Keratinocyte (primary cell): ENCODE data around the gene ACTN1. TPM values are rescaled to one million over a fixed set of nuclear protein-coding genes. Genes with fewer than 3 reads are reported as not detected.

Source experiments
- DNase-seq: peaks from one replicate; pipeline ENCODE4 v3.0.0-alpha.2; 2011; ENCODE audit warnings: low read depth, missing footprints, low spot score
- FAIRE-seq: peaks from 2 replicates; lab custom pipeline; 2011; peaks lifted over from hg19 to GRCh38; lab: Jason Lieb, UNC
- H2AFZ ChIP-seq: 2 replicates; pipeline ENCODE4 v1.6.0; 2012; ENCODE audit warnings: low read length, control low read depth, inconsistent platforms; ENCODE audit not compliant: control insufficient read depth
- H3K27ac ChIP-seq: 2 replicates; pipeline ENCODE4 v1.5.1; 2011; ENCODE audit warnings: low read length; ENCODE audit not compliant: control insufficient read depth, insufficient read depth
- H3K27me3 ChIP-seq: 3 replicates; pipeline ENCODE4 v1.6.0; 2011; ENCODE audit warnings: low read length; ENCODE audit not compliant: control insufficient read depth, insufficient read depth; ENCODE audit errors: extremely low read depth
- H3K36me3 ChIP-seq, 2 experiments: 2 replicates in 1 of 2; 3 replicates in 1 of 2; pipeline ENCODE4 v1.5.1; 2011; ENCODE audit warnings: low read length in 2 of 2, mild to moderate bottlenecking in 1 of 2; ENCODE audit not compliant: control insufficient read depth in 2 of 2, insufficient read depth in 2 of 2; ENCODE audit errors: extremely low read depth in 1 of 2
- H3K4me1 ChIP-seq: 3 replicates; pipeline ENCODE4 v1.5.1; 2011; ENCODE audit warnings: low read length; ENCODE audit not compliant: control insufficient read depth, insufficient read depth; ENCODE audit errors: extremely low read depth
- H3K4me2 ChIP-seq: 3 replicates; pipeline ENCODE4 v1.6.0; 2011; ENCODE audit warnings: low read depth, low read length; ENCODE audit not compliant: control insufficient read depth, insufficient read depth; ENCODE audit errors: extremely low read depth
- H3K4me3 ChIP-seq, 3 experiments: fragments of 200-600 bp in 1 of 3; sonication (generic) in 1 of 3; 2 replicates in 2 of 3; 3 replicates in 1 of 3; pipeline ENCODE4 v1.5.1; 2011 to 2016; ENCODE audit warnings: low read length in 3 of 3, mild to moderate bottlenecking in 3 of 3, control low read depth in 2 of 3, inconsistent platforms in 1 of 3, low read depth in 1 of 3, mixed read lengths in 1 of 3, mixed run types in 1 of 3, moderate library complexity in 1 of 3; ENCODE audit not compliant: control insufficient read depth in 2 of 3, insufficient read depth in 2 of 3; ENCODE audit errors: extremely low read depth in 1 of 3
- H3K79me2 ChIP-seq: 2 replicates; pipeline ENCODE4 v1.6.0; 2012; ENCODE audit warnings: low read length; ENCODE audit not compliant: control insufficient read depth, insufficient read depth
- H3K9ac ChIP-seq: 3 replicates; pipeline ENCODE4 v1.6.0; 2011; ENCODE audit warnings: low read length; ENCODE audit not compliant: control insufficient read depth, insufficient read depth; ENCODE audit errors: extremely low read depth
- H3K9me1 ChIP-seq: 3 replicates; pipeline ENCODE4 v1.6.0; 2011; ENCODE audit warnings: low read length; ENCODE audit not compliant: control insufficient read depth, insufficient read depth; ENCODE audit errors: extremely low read depth
- H3K9me3 ChIP-seq: 2 replicates; pipeline ENCODE4 v1.5.1; 2012; ENCODE audit warnings: low read depth, low read length; ENCODE audit not compliant: control insufficient read depth
- H4K20me1 ChIP-seq: 3 replicates; pipeline ENCODE4 v1.6.0; 2011; ENCODE audit warnings: low read length; ENCODE audit not compliant: control insufficient read depth, insufficient read depth; ENCODE audit errors: extremely low read depth
- CTCF ChIP-seq, 3 experiments: IDR thresholded peaks in 1 of 3; conservative IDR thresholded peaks in 1 of 3; optimal IDR thresholded peaks in 1 of 3; 2 replicates in 2 of 3; 3 replicates in 1 of 3; pipeline versions ENCODE3 to v1.5.1; 2011; ENCODE audit warnings: low read length in 3 of 3, mild to moderate bottlenecking in 3 of 3, moderate library complexity in 2 of 3, control low read depth in 1 of 3, inconsistent platforms in 1 of 3; ENCODE audit not compliant: insufficient read depth in 2 of 3; ENCODE audit errors: extremely low read depth in 1 of 3
- EZH2 ChIP-seq: IDR thresholded peaks from one replicate; pipeline ENCODE4 v1.6.1; 2012; ENCODE audit warnings: inconsistent platforms, mild to moderate bottlenecking, low read length, moderate library complexity
- dilution Hi-C: fragments of 300-500 bp; cut with MboI; formaldehyde crosslinking; loops from one replicate; pipeline ENCODE4 v1.7.0; 2020; ENCODE audit warnings: low sequenced_read_pairs; ENCODE audit not compliant: extremely low pct_ligation_motif_present
- polyA plus RNA-seq, 5 experiments: library from polyadenylated mRNA; depleted of rRNA in 3 of 5; stranded (reverse) in 3 of 5; stranded (forward) in 1 of 5; unstranded in 1 of 5; fragments of >200 nt; gene quantifications; 1 replicate in 1 of 5; 2 replicates in 3 of 5; 3 replicates in 1 of 5; pipeline versions ENCODE4 v1.2.1 to v1.2.3, GENCODE V29; 2011 to 2012; ENCODE audit warnings: missing spikeins in 2 of 5, low read depth in 1 of 5, low replicate concordance in 1 of 5

Gene ACTN1
- polyA plus RNA-seq, 1 donor (not counting 4 experiments of a cell fraction or from before 2014, with no cell fraction given): 558 TPM

GRCh38 chr14:68940614-68941185 is 38.4 kb downstream of the ACTN1 start:
- no peak for DNase-seq
- no peak for TF ChIP-seq CTCF (optimal IDR thresholded peaks at IDR 0.05 in 1 of 3, IDR thresholded peaks at IDR 0.05 in 1 of 3, conservative IDR thresholded peaks at IDR 0.05 in 1 of 3; ENCODE audit: extremely low read depth in 1 of 3, insufficient read depth in 2 of 3, low read length in 3 of 3)
- TF ChIP-seq EZH2: no peak
- no peak overlapping the region for H2AFZ ChIP-seq
- H3K27ac ChIP-seq: peak overlapping the region; percentile 25
- peaks cover 36% of the 10 kb centered on the region for H4K20me1 ChIP-seq
- H3K27me3 ChIP-seq: no peaks in the 10 kb centered on the region
- peak overlapping the region in 1 of 3 experiments; percentile 8 for H3K4me3 ChIP-seq
- no peak for FAIRE-seq
- H3K9ac ChIP-seq: peak overlapping the region; percentile 3
- H3K4me2 ChIP-seq: peak overlapping the region; percentile 44
- H3K9me1 ChIP-seq: peaks cover 24% of the 10 kb centered on the region
- dilution Hi-C loops: no loop called here
- peaks cover 99% of the 10 kb centered on the region for H3K4me1 ChIP-seq
- H3K79me2 ChIP-seq: peaks cover 98% of the 10 kb centered on the region
- H3K36me3 ChIP-seq: peaks cover 13 to 59% of the 10 kb centered on the region in 2 experiments
- no peaks in the 10 kb centered on the region for H3K9me3 ChIP-seq

GRCh38 chr14:68939893-68940613 is 39.0 kb downstream of the ACTN1 start:
- no peak for TF ChIP-seq CTCF (optimal IDR thresholded peaks at IDR 0.05 in 1 of 3, IDR thresholded peaks at IDR 0.05 in 1 of 3, conservative IDR thresholded peaks at IDR 0.05 in 1 of 3; ENCODE audit: extremely low read depth in 1 of 3, insufficient read depth in 2 of 3, low read length in 3 of 3)
- no peak for TF ChIP-seq EZH2
- H3K4me1 ChIP-seq: peaks cover 97% of the 10 kb centered on the region
- DNase-seq (no peak), FAIRE-seq (peak; percentile 49)
- no peaks in the 10 kb centered on the region for H3K9me3 ChIP-seq
- dilution Hi-C loops: no loop called here
- peaks cover 98% of the 10 kb centered on the region for H3K79me2 ChIP-seq
- H2AFZ ChIP-seq: no peak overlapping the region
- H3K9ac ChIP-seq: no peak overlapping the region
- H3K4me3 ChIP-seq: peak overlapping the region in 1 of 3 experiments; percentile 19
- peak overlapping the region; percentile 25 for H3K27ac ChIP-seq
- H3K36me3 ChIP-seq: peaks cover 11 to 53% of the 10 kb centered on the region in 2 experiments
- peak overlapping the region; percentile 44 for H3K4me2 ChIP-seq
- peaks cover 40% of the 10 kb centered on the region for H4K20me1 ChIP-seq
- H3K27me3 ChIP-seq: no peaks in the 10 kb centered on the region
- peaks cover 23% of the 10 kb centered on the region for H3K9me1 ChIP-seq
